H9 (cell line): ENCODE results near the gene TRAP1. TPM values are rescaled to one million over a fixed set of nuclear protein-coding genes. Genes with fewer than 3 reads are reported as not detected.

Experiments
- DNase-seq: peaks from one replicate; pipeline ENCODE4 v3.0.0-alpha.2; 2017
- H2AFZ ChIP-seq: one replicate; pipeline ENCODE4 v1.6.1; 2013; ENCODE audit warnings: mild to moderate bottlenecking, low read length, control low read depth, moderate library complexity
- H2AK5ac ChIP-seq: 2 replicates; pipeline ENCODE4 v1.6.1; 2013; ENCODE audit warnings: low read length, control low read depth, mixed read lengths; ENCODE audit not compliant: insufficient read length
- H2BK120ac ChIP-seq: one replicate; pipeline ENCODE4 v1.6.1; 2013; ENCODE audit warnings: low read depth, mild to moderate bottlenecking, low read length, control low read depth, inconsistent platforms; ENCODE audit not compliant: poor library complexity, severe bottlenecking
- H2BK12ac ChIP-seq: 2 replicates; pipeline ENCODE4 v1.6.1; 2013; ENCODE audit warnings: low read length, control low read depth, mixed read lengths, low read depth; ENCODE audit not compliant: insufficient read length
- H2BK15ac ChIP-seq: 2 replicates; pipeline ENCODE4 v1.6.1; 2013; ENCODE audit warnings: low read depth, low read length, control low read depth
- H2BK20ac ChIP-seq: one replicate; pipeline ENCODE4 v1.6.1; 2013; ENCODE audit warnings: low read depth, mild to moderate bottlenecking, low read length, control low read depth, inconsistent platforms; ENCODE audit not compliant: poor library complexity, severe bottlenecking
- H2BK5ac ChIP-seq: 2 replicates; pipeline ENCODE4 v1.6.1; 2013; ENCODE audit warnings: low read length, control low read depth, mixed read lengths; ENCODE audit not compliant: insufficient read length
- H3K14ac ChIP-seq: 2 replicates; pipeline ENCODE4 v1.6.1; 2013; ENCODE audit warnings: low read length, control low read depth; ENCODE audit not compliant: insufficient read depth
- H3K18ac ChIP-seq: 2 replicates; pipeline ENCODE4 v1.6.1; 2013; ENCODE audit warnings: low read depth, mild to moderate bottlenecking, mixed read lengths, low read length, control low read depth; ENCODE audit not compliant: insufficient read length
- H3K23ac ChIP-seq: 2 replicates; pipeline ENCODE4 v1.6.1; 2013; ENCODE audit warnings: low read length, control low read depth, mixed read lengths, low read depth; ENCODE audit not compliant: insufficient read length
- H3K23me2 ChIP-seq: 2 replicates; pipeline ENCODE4 v1.6.1; 2013; ENCODE audit warnings: low read depth, mild to moderate bottlenecking, mixed read lengths, low read length, control low read depth; ENCODE audit not compliant: insufficient read length, poor library complexity, severe bottlenecking
- H3K27ac ChIP-seq: 2 replicates; pipeline ENCODE4 v1.5.1; 2013; ENCODE audit warnings: low read length, control low read depth, mixed read lengths, low read depth; ENCODE audit not compliant: insufficient read length
- H3K27me3 ChIP-seq: 2 replicates; pipeline ENCODE4 v1.6.1; 2013; ENCODE audit warnings: low read length, control low read depth, inconsistent platforms; ENCODE audit not compliant: insufficient read depth
- H3K4ac ChIP-seq: 2 replicates; pipeline ENCODE4 v1.6.1; 2013; ENCODE audit warnings: low read depth, mild to moderate bottlenecking, control low read depth, inconsistent platforms, low read length, moderate library complexity
- H3K4me1 ChIP-seq: 2 replicates; pipeline ENCODE4 v1.6.1; 2013; ENCODE audit warnings: low read length, control low read depth, inconsistent platforms; ENCODE audit not compliant: insufficient read depth
- H3K4me2 ChIP-seq: 2 replicates; pipeline ENCODE4 v1.6.1; 2013; ENCODE audit warnings: low read length, control low read depth, mixed read lengths; ENCODE audit not compliant: insufficient read length, insufficient read depth
- H3K56ac ChIP-seq: 2 replicates; pipeline ENCODE4 v1.6.1; 2013; ENCODE audit warnings: low read depth, mild to moderate bottlenecking, mixed read lengths, low read length, control low read depth; ENCODE audit not compliant: insufficient read length
- H3K79me1 ChIP-seq: 2 replicates; pipeline ENCODE4 v1.6.1; 2013; ENCODE audit warnings: low read depth, mild to moderate bottlenecking, moderate library complexity, low read length, control low read depth, inconsistent platforms; ENCODE audit not compliant: insufficient read depth, poor library complexity, severe bottlenecking
- H3K79me2 ChIP-seq: 2 replicates; pipeline ENCODE4 v1.6.1; 2013; ENCODE audit warnings: low read length, control low read depth, inconsistent platforms; ENCODE audit not compliant: insufficient read depth
- H3K9ac ChIP-seq: 2 replicates; pipeline ENCODE4 v1.6.1; 2013; ENCODE audit warnings: low read length, control low read depth, mixed read lengths; ENCODE audit not compliant: insufficient read length; ENCODE audit errors: extremely low read depth
- H3K9me3 ChIP-seq: one replicate; pipeline ENCODE4 v1.6.1; 2013; ENCODE audit warnings: low read depth, low read length, inconsistent platforms; ENCODE audit not compliant: control insufficient read depth
- H3T11ph ChIP-seq: one replicate; pipeline ENCODE4 v1.6.1; 2013; ENCODE audit warnings: mild to moderate bottlenecking, low read length, control low read depth, inconsistent platforms
- H4K20me1 ChIP-seq: one replicate; pipeline ENCODE4 v1.6.1; 2013; ENCODE audit not compliant: control insufficient read depth, insufficient read length, insufficient read depth
- H4K5ac ChIP-seq: 2 replicates; pipeline ENCODE4 v1.6.1; 2013; ENCODE audit warnings: low read depth, mild to moderate bottlenecking, mixed read lengths, low read length, control low read depth; ENCODE audit not compliant: insufficient read length
- H4K8ac ChIP-seq: replicated peaks from 2 replicates; pipeline ENCODE4 v1.6.1; 2013; ENCODE audit warnings: low read length, control low read depth, mixed read lengths, low read depth; ENCODE audit not compliant: insufficient read length
- H4K91ac ChIP-seq: 2 replicates; pipeline ENCODE4 v1.6.1; 2013; ENCODE audit warnings: low read depth, mild to moderate bottlenecking, moderate library complexity, mixed read lengths, low read length, control low read depth; ENCODE audit not compliant: insufficient read length
- H3K27ac Mint-ChIP-seq, 3 experiments: 2 replicates in 2 of 3; 3 replicates in 1 of 3; pipeline ENCODE4 v1.8.0; 2020 to 2021; ENCODE audit warnings: mixed read lengths in 3 of 3, mild to moderate bottlenecking in 1 of 3, moderate library complexity in 1 of 3
- H3K27me3 Mint-ChIP-seq: 2 replicates; pipeline ENCODE4 v1.8.0; 2021; ENCODE audit warnings: low read depth, mild to moderate bottlenecking, moderate library complexity, mixed read lengths
- H3K36me3 Mint-ChIP-seq, 3 experiments: 2 replicates in 2 of 3; 3 replicates in 1 of 3; pipeline ENCODE4 v1.8.0; 2020 to 2021; ENCODE audit warnings: low read depth in 3 of 3, mixed read lengths in 3 of 3; ENCODE audit not compliant: insufficient read depth in 1 of 3
- H3K4me1 Mint-ChIP-seq, 2 experiments: 2 replicates each; pipeline ENCODE4 v1.8.0; 2020; ENCODE audit warnings: mixed read lengths in 2 of 2
- H3K4me3 Mint-ChIP-seq, 2 experiments: 2 replicates in 1 of 2; 3 replicates in 1 of 2; pipeline ENCODE4 v1.8.0; 2020 to 2021; ENCODE audit warnings: mild to moderate bottlenecking in 2 of 2, mixed read lengths in 2 of 2, moderate library complexity in 1 of 2
- H3K9me3 Mint-ChIP-seq, 2 experiments: 2 replicates in 1 of 2; 3 replicates in 1 of 2; pipeline ENCODE4 v1.8.0; 2020; ENCODE audit warnings: mild to moderate bottlenecking in 2 of 2, mixed read lengths in 2 of 2, moderate library complexity in 1 of 2
- CTCF ChIP-seq: fragments of 200-600 bp; sonication (generic); conservative IDR thresholded peaks from 3 replicates; pipeline ENCODE4 v1.8.0; 2021; ENCODE audit warnings: antibody characterized with exemption, mild to moderate bottlenecking
- WGBS: extraction: QIAGEN DNeasy Blood & Tissue Kit; methylation state at CpG from one replicate; pipeline ENCODE4 v1.1.7; 2013; ENCODE audit warnings: missing lambda C conversion rate, low lambda C conversion rate, mixed read lengths; ENCODE audit not compliant: insufficient read length; ENCODE audit errors: extremely low coverage; 5-methylcytosine and 5-hydroxymethylcytosine counted together
- total RNA-seq: library from RNA; stranded (reverse); gene quantifications from 2 replicates; pipeline ENCODE4 v1.2.1, GENCODE V29; 2021

TRAP1 gene
- total RNA-seq, 1 experiment from 2014 or later = 211 TPM

GRCh38 chr16:3608069-3608468, 109.3 kb downstream of the TRAP1 start:
- Histone ChIP-seq H3K79me1 (peaks cover 3% of the 10 kb centered on the region), H4K20me1 (no peaks in the 10 kb centered on the region), H3K56ac (no peak overlapping the region), H3K27me3 (no peaks in the 10 kb centered on the region), H3K18ac (no peak overlapping the region), H3K4me1 (no peaks in the 10 kb centered on the region), H3T11ph (no peak overlapping the region), H2AFZ (no peak overlapping the region), H3K23me2 (peaks cover 4% of the 10 kb centered on the region), H2AK5ac (no peak overlapping the region), H3K23ac (no peak overlapping the region), H2BK120ac (peak overlapping the region; percentile 0), H4K5ac (no peak overlapping the region), H4K8ac (no peak overlapping the region), H2BK12ac (no peak overlapping the region), H3K4me2 (no peak overlapping the region), H3K27ac (no peak overlapping the region), H3K4ac (no peak overlapping the region), H3K9ac (no peak overlapping the region), H4K91ac (no peak overlapping the region), H3K9me3 (no peaks in the 10 kb centered on the region), H3K14ac (no peak overlapping the region), H2BK15ac (no peak overlapping the region), H2BK5ac (no peak overlapping the region), H3K79me2 (peaks cover 6% of the 10 kb centered on the region), H2BK20ac (no peak overlapping the region)
- H3K27ac Mint-ChIP-seq = peak overlapping the region in 1 of 3 experiments; percentile 83; a peak in 1 of 7 replicates
- no peak overlapping the region for H3K4me3 Mint-ChIP-seq
- no peak for DNase-seq
- no peak for TF ChIP-seq CTCF
- no peaks in the 10 kb centered on the region for H3K27me3 Mint-ChIP-seq
- peaks cover 10 to 32% (median 27%) of the 10 kb centered on the region in 3 experiments for H3K36me3 Mint-ChIP-seq
- H3K9me3 Mint-ChIP-seq = no peaks in the 10 kb centered on the region
- H3K4me1 Mint-ChIP-seq = peaks cover 18 to 19% of the 10 kb centered on the region in 2 experiments
- WGBS = no CpG with 5 or more reads among the region's 5 CpGs

Other genes with a start within 250 kb of the TRAP1 start
- not detected in 2 replicates for gene C16orf90, start 222.0 kb downstream of the TRAP1 start, total RNA-seq
- gene CLUAP1, start 216.5 kb downstream of the TRAP1 start, total RNA-seq = 10.6 and 13.4 TPM in 2 replicates
- 0.44 TPM in 2 replicates for gene NLRC3, start 140.1 kb downstream of the TRAP1 start, total RNA-seq
- gene SLX4, start 105.9 kb downstream of the TRAP1 start, total RNA-seq = 9.9 and 10.0 TPM in 2 replicates
- gene DNASE1, start 62.8 kb downstream of the TRAP1 start, total RNA-seq = 10.1 and 10.6 TPM in 2 replicates
- gene CREBBP, start 163.2 kb upstream of the TRAP1 start, total RNA-seq = 79.1 and 81.1 TPM in 2 replicates